Measurements from ENCODE around the gene HPS6.
"Not testable (repeated sequence)": the region's sequence is repeated elsewhere in the genome, so short reads cannot be mapped to it uniquely, and the experiment has no call there.

HPS6 gene

GRCh38 chr10:102054881-102055646, 10.1 kb upstream of the HPS6 start:
- Histone ChIP-seq H3K4me1 (ENCODE audit: control insufficient read depth, insufficient read depth, low read length) (peaks cover 14% of the 10 kb centered on the region), H3K9ac (ENCODE audit: low read depth, low read length) (peak overlapping the region; percentile 93), H3K4me2 (ENCODE audit: low read length) (peak overlapping the region; percentile 97), H3K4me3 (ENCODE audit: low read length) (peak overlapping the region; percentile 90)
- not testable (repeated sequence) for H3K27me3 ChIP-seq (ENCODE audit: control insufficient read depth, insufficient read depth, low read length); H3K9me3 ChIP-seq (replicated peaks; ENCODE audit: low read length); H3K36me3 ChIP-seq (ENCODE audit: insufficient read depth, low read length)

DNA sequence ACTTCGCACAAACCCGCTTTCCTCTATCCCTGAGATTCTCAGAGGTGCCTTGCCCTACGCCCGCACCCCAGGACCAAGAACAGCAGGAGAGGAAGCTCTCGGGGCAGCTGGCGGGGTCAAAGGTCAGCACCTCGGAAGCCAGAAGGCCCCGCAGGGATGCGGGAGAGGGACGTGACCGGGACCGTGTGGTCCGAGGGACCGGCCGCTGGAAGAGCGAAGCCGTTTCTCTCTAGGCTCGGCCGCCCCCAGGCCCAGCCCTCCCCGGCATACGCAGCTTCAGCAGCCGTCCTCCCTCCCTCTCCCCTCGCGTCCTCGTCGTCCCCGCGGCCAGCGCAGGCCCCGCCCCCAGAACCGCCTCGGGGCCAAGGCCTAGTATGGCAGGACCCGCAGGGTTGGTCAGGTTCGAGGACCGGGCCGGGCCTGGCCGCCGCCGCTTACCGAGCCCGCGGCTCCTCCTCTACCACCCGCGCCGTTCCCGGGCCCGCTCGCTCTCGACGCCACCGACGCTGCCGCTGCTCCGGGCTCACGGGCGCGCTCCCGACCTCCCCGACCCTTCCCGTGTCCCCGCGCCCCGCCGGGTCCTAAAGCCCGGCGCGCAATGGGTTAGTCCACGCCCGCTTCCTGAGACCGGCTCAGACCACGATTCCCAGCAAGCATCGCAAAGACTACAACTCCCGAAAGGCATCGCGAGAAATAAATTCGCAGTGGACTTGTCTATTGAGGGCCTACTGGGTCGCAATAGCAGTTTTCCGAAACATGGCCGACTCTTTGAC, 9.3 kb upstream of the HPS6 start, which contains the start of gene ARMH3:
TSS of gene ARMH3 (minus strand) at position 527 of the 773 bp plus-strand sequence. CDS start 16,059 bp downstream, outside the sequence.
- peak within 1 kb of the TSS; percentile 93 for H3K9ac ChIP-seq (ENCODE audit: low read depth, low read length)
- H3K36me3 ChIP-seq (ENCODE audit: insufficient read depth, low read length): no peaks in the 10 kb centered on the region
- peaks cover 14% of the 10 kb centered on the region for H3K4me1 ChIP-seq (ENCODE audit: control insufficient read depth, insufficient read depth, low read length)
- H3K27me3 ChIP-seq (ENCODE audit: control insufficient read depth, insufficient read depth, low read length): no peaks in the 10 kb centered on the region
- no peaks in the 10 kb centered on the region for H3K9me3 ChIP-seq (replicated peaks; ENCODE audit: low read length)
- peak within 1 kb of the TSS; percentile 90 for H3K4me3 ChIP-seq (ENCODE audit: low read length)
- peak within 1 kb of the TSS; percentile 97 for H3K4me2 ChIP-seq (ENCODE audit: low read length)

DNA sequence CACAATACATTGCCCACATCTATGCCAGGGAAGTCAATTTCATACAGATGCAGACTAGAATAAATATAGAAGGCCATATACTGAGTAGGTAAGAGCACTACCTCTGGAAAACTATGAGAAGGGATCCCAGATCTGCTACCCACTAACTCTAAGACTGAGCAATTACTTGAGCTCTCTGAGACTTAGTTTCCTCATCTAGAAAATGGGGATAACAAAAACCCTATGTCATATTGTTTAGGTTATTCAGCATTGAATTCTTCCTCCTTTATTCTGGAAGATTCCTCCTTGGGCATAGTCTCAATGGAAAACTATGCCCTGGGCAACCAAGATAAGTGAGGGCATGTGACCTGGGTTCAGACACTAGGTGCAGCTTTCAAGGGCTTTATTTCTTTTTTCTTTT, 5.2 kb upstream of the HPS6 start:
- H3K9ac ChIP-seq (ENCODE audit: low read depth, low read length): no peak overlapping the region
- peaks cover 3% of the 10 kb centered on the region for H3K4me1 ChIP-seq (ENCODE audit: control insufficient read depth, insufficient read depth, low read length)
- no peaks in the 10 kb centered on the region for H3K9me3 ChIP-seq (replicated peaks; ENCODE audit: low read length)
- H3K36me3 ChIP-seq (ENCODE audit: insufficient read depth, low read length): no peaks in the 10 kb centered on the region
- H3K4me3 ChIP-seq (ENCODE audit: low read length): no peak overlapping the region
- H3K4me2 ChIP-seq (ENCODE audit: low read length): no peak overlapping the region
- H3K27me3 ChIP-seq (ENCODE audit: control insufficient read depth, insufficient read depth, low read length): no peaks in the 10 kb centered on the region

GRCh38 chr10:102064503-102064867, 664 bp upstream of the HPS6 start:
- peaks cover 23% of the 10 kb centered on the region for H3K36me3 ChIP-seq (ENCODE audit: insufficient read depth, low read length)
- H3K9me3 ChIP-seq (replicated peaks; ENCODE audit: low read length): no peaks in the 10 kb centered on the region
- H3K27me3 ChIP-seq (ENCODE audit: control insufficient read depth, insufficient read depth, low read length): no peaks in the 10 kb centered on the region
- H3K9ac ChIP-seq (ENCODE audit: low read depth, low read length): peak overlapping the region; percentile 96
- H3K4me2 ChIP-seq (ENCODE audit: low read length): peak overlapping the region; percentile 100
- H3K4me1 ChIP-seq (ENCODE audit: control insufficient read depth, insufficient read depth, low read length): peaks cover 18% of the 10 kb centered on the region
- H3K4me3 ChIP-seq (ENCODE audit: low read length): peak overlapping the region; percentile 94

GRCh38 chr10:102065561-102066398, 631 bp downstream of the HPS6 start:
- H3K4me1 ChIP-seq (ENCODE audit: control insufficient read depth, insufficient read depth, low read length): peaks cover 18% of the 10 kb centered on the region
- H3K9me3 ChIP-seq (replicated peaks; ENCODE audit: low read length): no peaks in the 10 kb centered on the region
- H3K36me3 ChIP-seq (ENCODE audit: insufficient read depth, low read length): peaks cover 23% of the 10 kb centered on the region
- peak overlapping the region; percentile 100 for H3K4me2 ChIP-seq (ENCODE audit: low read length)
- peak overlapping the region; percentile 94 for H3K4me3 ChIP-seq (ENCODE audit: low read length)
- no peaks in the 10 kb centered on the region for H3K27me3 ChIP-seq (ENCODE audit: control insufficient read depth, insufficient read depth, low read length)
- peak overlapping the region; percentile 96 for H3K9ac ChIP-seq (ENCODE audit: low read depth, low read length)

GRCh38 chr10:102066399-102067088, 1.4 kb downstream of the HPS6 start:
- no peaks in the 10 kb centered on the region for H3K9me3 ChIP-seq (replicated peaks; ENCODE audit: low read length)
- peaks cover 23% of the 10 kb centered on the region for H3K36me3 ChIP-seq (ENCODE audit: insufficient read depth, low read length)
- peak overlapping the region; percentile 94 for H3K4me3 ChIP-seq (ENCODE audit: low read length)
- peak overlapping the region; percentile 96 for H3K9ac ChIP-seq (ENCODE audit: low read depth, low read length)
- H3K27me3 ChIP-seq (ENCODE audit: control insufficient read depth, insufficient read depth, low read length): no peaks in the 10 kb centered on the region
- H3K4me2 ChIP-seq (ENCODE audit: low read length): peak overlapping the region; percentile 100
- H3K4me1 ChIP-seq (ENCODE audit: control insufficient read depth, insufficient read depth, low read length): peaks cover 18% of the 10 kb centered on the region

GRCh38 chr10:102067091-102067916, 2.2 kb downstream of the HPS6 start:
- Histone ChIP-seq H3K27me3 (ENCODE audit: control insufficient read depth, insufficient read depth, low read length) (no peaks in the 10 kb centered on the region), H3K4me1 (ENCODE audit: control insufficient read depth, insufficient read depth, low read length) (peaks cover 18% of the 10 kb centered on the region), H3K4me3 (ENCODE audit: low read length) (peak overlapping the region; percentile 94), H3K36me3 (ENCODE audit: insufficient read depth, low read length) (peaks cover 23% of the 10 kb centered on the region), H3K9me3 (replicated peaks; ENCODE audit: low read length) (no peaks in the 10 kb centered on the region), H3K4me2 (ENCODE audit: low read length) (peak overlapping the region; percentile 100), H3K9ac (ENCODE audit: low read depth, low read length) (peak overlapping the region; percentile 96)

DNA sequence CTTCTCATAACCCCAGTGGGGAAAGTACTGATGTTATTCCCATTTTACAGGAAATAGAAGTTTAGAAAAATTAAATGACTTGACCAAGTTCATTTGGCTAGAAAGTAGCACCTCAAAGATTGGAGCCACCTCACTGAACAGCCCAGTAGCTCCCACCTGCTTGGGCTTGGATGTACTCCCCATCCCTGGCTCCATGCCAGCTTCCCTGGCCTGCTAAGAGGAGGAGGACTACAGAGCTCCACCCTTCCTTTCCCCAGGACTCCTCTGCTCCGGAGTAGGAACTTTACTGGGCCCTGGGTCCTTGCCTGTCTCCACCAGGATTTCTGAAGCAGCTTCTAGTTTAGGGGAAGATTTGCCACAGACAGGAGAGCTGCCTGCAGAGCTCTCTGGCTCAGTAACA, 3.1 kb downstream of the HPS6 start:
- Histone ChIP-seq H3K4me2 (ENCODE audit: low read length) (peak overlapping the region; percentile 100), H3K4me3 (ENCODE audit: low read length) (no peak overlapping the region)

DNA sequence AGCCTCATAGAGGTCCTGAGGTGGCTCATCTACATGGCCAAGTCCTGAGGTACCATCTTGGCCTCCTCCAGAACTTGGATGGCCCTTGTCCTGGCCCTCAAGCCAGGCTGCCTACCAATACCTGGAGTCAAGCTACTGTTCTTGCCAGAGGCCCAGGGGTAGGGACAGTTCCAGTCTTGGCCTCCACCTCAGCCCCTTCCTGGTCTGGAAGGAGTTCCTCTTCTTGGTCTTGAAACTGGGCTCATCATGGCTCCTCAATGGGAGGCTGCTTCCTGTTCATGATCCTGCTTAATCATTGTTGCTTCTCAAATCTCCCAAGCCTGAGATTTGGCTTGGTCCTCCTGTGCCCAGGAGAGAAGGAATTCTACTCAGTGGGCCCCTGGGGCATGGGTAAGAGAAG, 3.9 kb downstream of the HPS6 start:
- Histone ChIP-seq H3K4me1 (ENCODE audit: control insufficient read depth, insufficient read depth, low read length) (peaks cover 18% of the 10 kb centered on the region), H3K27me3 (ENCODE audit: control insufficient read depth, insufficient read depth, low read length) (no peaks in the 10 kb centered on the region), H3K9ac (ENCODE audit: low read depth, low read length) (no peak overlapping the region), H3K4me2 (ENCODE audit: low read length) (no peak overlapping the region), H3K9me3 (replicated peaks; ENCODE audit: low read length) (no peaks in the 10 kb centered on the region), H3K4me3 (ENCODE audit: low read length) (no peak overlapping the region), H3K36me3 (ENCODE audit: insufficient read depth, low read length) (peaks cover 23% of the 10 kb centered on the region)

More for the DNA sequence above, 3.1 kb downstream of the HPS6 start:
- Histone ChIP-seq H3K27me3 (ENCODE audit: control insufficient read depth, insufficient read depth, low read length) (no peaks in the 10 kb centered on the region), H3K36me3 (ENCODE audit: insufficient read depth, low read length) (peaks cover 23% of the 10 kb centered on the region), H3K4me1 (ENCODE audit: control insufficient read depth, insufficient read depth, low read length) (peaks cover 18% of the 10 kb centered on the region), H3K9me3 (replicated peaks; ENCODE audit: low read length) (no peaks in the 10 kb centered on the region), H3K9ac (ENCODE audit: low read depth, low read length) (no peak overlapping the region)

All from skeletal muscle satellite cell (primary cell).